ENCODE results near the gene KLHL12.
"Not testable (repeated sequence)": the region's sequence is repeated elsewhere in the genome, so short reads cannot be mapped to it uniquely, and the experiment has no call there.

KLHL12 gene

GRCh38 chr1:202915146-202915545, 11.9 kb downstream of the KLHL12 start:
- Histone ChIP-seq H3K9me3 (ENCODE audit: severe bottlenecking) (no peaks in the 10 kb centered on the region), H3K36me3 (ENCODE audit: low read depth) (peaks cover 83% of the 10 kb centered on the region), H3K4me1 (ENCODE audit: insufficient read depth, poor library complexity, severe bottlenecking) (no peaks in the 10 kb centered on the region), H3K27ac (ENCODE audit: poor library complexity, severe bottlenecking) (no peak overlapping the region), H3K27me3 (ENCODE audit: insufficient read depth, poor library complexity, severe bottlenecking) (no peaks in the 10 kb centered on the region), H3K4me3 (ENCODE audit: severe bottlenecking) (no peak overlapping the region)
- TF ChIP-seq CTCF (IDR thresholded peaks at IDR 0.05; ENCODE audit: poor library complexity, severe bottlenecking): no peak
- DNase-seq (ENCODE audit: low spot score): no peak
- ATAC-seq (ENCODE audit: low read depth): no peak

GRCh38 chr1:202912476-202912875, 14.6 kb downstream of the KLHL12 start:
- H3K27ac ChIP-seq (ENCODE audit: poor library complexity, severe bottlenecking); DNase-seq (ENCODE audit: low spot score); H3K4me3 ChIP-seq (ENCODE audit: severe bottlenecking); ATAC-seq (ENCODE audit: low read depth); H3K4me1 ChIP-seq (ENCODE audit: insufficient read depth, poor library complexity, severe bottlenecking); H3K9me3 ChIP-seq (ENCODE audit: severe bottlenecking); H3K27me3 ChIP-seq (ENCODE audit: insufficient read depth, poor library complexity, severe bottlenecking): not testable (repeated sequence)
- H3K36me3 ChIP-seq (ENCODE audit: low read depth): peaks cover 84% of the 10 kb centered on the region

GRCh38 chr1:202909494-202909893, 17.5 kb downstream of the KLHL12 start:
- Histone ChIP-seq H3K4me3 (ENCODE audit: severe bottlenecking) (no peak overlapping the region), H3K9me3 (ENCODE audit: severe bottlenecking) (no peaks in the 10 kb centered on the region), H3K4me1 (ENCODE audit: insufficient read depth, poor library complexity, severe bottlenecking) (no peaks in the 10 kb centered on the region), H3K36me3 (ENCODE audit: low read depth) (peaks cover 82% of the 10 kb centered on the region), H3K27me3 (ENCODE audit: insufficient read depth, poor library complexity, severe bottlenecking) (no peaks in the 10 kb centered on the region), H3K27ac (ENCODE audit: poor library complexity, severe bottlenecking) (no peak overlapping the region)
- no peak for ATAC-seq (ENCODE audit: low read depth)
- no peak for DNase-seq (ENCODE audit: low spot score)
- no peak for TF ChIP-seq CTCF (IDR thresholded peaks at IDR 0.05; ENCODE audit: poor library complexity, severe bottlenecking)

GRCh38 chr1:202908998-202909397, 18.0 kb downstream of the KLHL12 start:
- no peaks in the 10 kb centered on the region for H3K27me3 ChIP-seq (ENCODE audit: insufficient read depth, poor library complexity, severe bottlenecking)
- ATAC-seq (ENCODE audit: low read depth) (no peak), DNase-seq (ENCODE audit: low spot score) (no peak)
- H3K36me3 ChIP-seq (ENCODE audit: low read depth): peaks cover 82% of the 10 kb centered on the region
- H3K4me3 ChIP-seq (ENCODE audit: severe bottlenecking): no peak overlapping the region
- H3K9me3 ChIP-seq (ENCODE audit: severe bottlenecking): no peaks in the 10 kb centered on the region
- H3K27ac ChIP-seq (ENCODE audit: poor library complexity, severe bottlenecking): no peak overlapping the region
- no peak for TF ChIP-seq CTCF (IDR thresholded peaks at IDR 0.05; ENCODE audit: poor library complexity, severe bottlenecking)
- no peaks in the 10 kb centered on the region for H3K4me1 ChIP-seq (ENCODE audit: insufficient read depth, poor library complexity, severe bottlenecking)

GRCh38 chr1:202905331-202905730, 21.7 kb downstream of the KLHL12 start:
- Histone ChIP-seq H3K9me3 (ENCODE audit: severe bottlenecking) (no peaks in the 10 kb centered on the region), H3K36me3 (ENCODE audit: low read depth) (peaks cover 69% of the 10 kb centered on the region), H3K27ac (ENCODE audit: poor library complexity, severe bottlenecking) (no peak overlapping the region), H3K4me1 (ENCODE audit: insufficient read depth, poor library complexity, severe bottlenecking) (no peaks in the 10 kb centered on the region), H3K27me3 (ENCODE audit: insufficient read depth, poor library complexity, severe bottlenecking) (no peaks in the 10 kb centered on the region), H3K4me3 (ENCODE audit: severe bottlenecking) (no peak overlapping the region)
- no peak for TF ChIP-seq CTCF (IDR thresholded peaks at IDR 0.05; ENCODE audit: poor library complexity, severe bottlenecking)
- ATAC-seq (ENCODE audit: low read depth) (no peak), DNase-seq (ENCODE audit: low spot score) (no peak)

GRCh38 chr1:202903808-202904207, 23.2 kb downstream of the KLHL12 start:
- not testable (repeated sequence) for H3K27me3 ChIP-seq (ENCODE audit: insufficient read depth, poor library complexity, severe bottlenecking); H3K4me3 ChIP-seq (ENCODE audit: severe bottlenecking); H3K4me1 ChIP-seq (ENCODE audit: insufficient read depth, poor library complexity, severe bottlenecking); H3K9me3 ChIP-seq (ENCODE audit: severe bottlenecking); H3K27ac ChIP-seq (ENCODE audit: poor library complexity, severe bottlenecking); ATAC-seq (ENCODE audit: low read depth); DNase-seq (ENCODE audit: low spot score)
- H3K36me3 ChIP-seq (ENCODE audit: low read depth): peaks cover 62% of the 10 kb centered on the region
